ENCODE results near the gene TMEM151B. TPM values are rescaled to one million over a fixed set of nuclear protein-coding genes. Genes with fewer than 3 reads are reported as not detected.
"Not testable (repeated sequence)": the region's sequence is repeated elsewhere in the genome, so short reads cannot be mapped to it uniquely, and the experiment has no call there.

The TMEM151B gene
- total RNA-seq, 4 donors from 2014 or later, result 0.27 to 0.69 TPM; not detected in 2

GRCh38 chr6:44327760-44328159, 57.5 kb downstream of the TMEM151B start:
- ATAC-seq, result no peak
- Histone ChIP-seq H3K36me3 (no peaks in the 10 kb centered on the region), H3K4me3 (no peak overlapping the region), H3K27ac (no peak overlapping the region), H3K4me1 (no peaks in the 10 kb centered on the region), H3K9me3 (no peaks in the 10 kb centered on the region), H3K27me3 (peaks cover 45% of the 10 kb centered on the region)
- TF ChIP-seq CTCF (IDR thresholded peaks at IDR 0.05) (no peak), EP300 (IDR thresholded peaks at IDR 0.05) (no peak), POLR2AphosphoS5 (IDR thresholded peaks at IDR 0.05) (no peak), POLR2A (IDR thresholded peaks at IDR 0.05) (no peak)
- WGBS, 2 donors (ENCODE audit: low coverage in 1 of 2), result no CpG with 5 or more reads among the region's 2 CpGs

GRCh38 chr6:44328203-44328602, 58.0 kb downstream of the TMEM151B start:
- H3K36me3 ChIP-seq, H3K4me1 ChIP-seq, H3K9me3 ChIP-seq, ATAC-seq, H3K27ac ChIP-seq, H3K4me3 ChIP-seq: not testable (repeated sequence)
- 36% methylated on average over 4 of the region's 9 CpGs; no CpG with 5 or more reads in 1 of the 2 donors for WGBS, 2 donors (ENCODE audit: low coverage in 1 of 2)
- peaks cover 45% of the 10 kb centered on the region for H3K27me3 ChIP-seq

GRCh38 chr6:44329858-44330257, 59.6 kb downstream of the TMEM151B start:
- H3K4me1 ChIP-seq, result no peaks in the 10 kb centered on the region
- H3K4me3 ChIP-seq, result no peak overlapping the region
- no peaks in the 10 kb centered on the region for H3K9me3 ChIP-seq
- ATAC-seq, result no peak
- H3K36me3 ChIP-seq, result no peaks in the 10 kb centered on the region
- WGBS, 2 donors (ENCODE audit: low coverage in 1 of 2), result 41 to 58% methylated on average over 3 to 5 of the region's 5 CpGs
- H3K27ac ChIP-seq, result no peak overlapping the region
- peaks cover 51% of the 10 kb centered on the region for H3K27me3 ChIP-seq
- TF ChIP-seq POLR2A (IDR thresholded peaks at IDR 0.05), result no peak
- TF ChIP-seq EP300 (IDR thresholded peaks at IDR 0.05), result no peak
- no peak for TF ChIP-seq CTCF (IDR thresholded peaks at IDR 0.05)
- TF ChIP-seq POLR2AphosphoS5 (IDR thresholded peaks at IDR 0.05), result no peak

GRCh38 chr6:44332585-44332984, 62.3 kb downstream of the TMEM151B start:
- no peaks in the 10 kb centered on the region for H3K9me3 ChIP-seq
- H3K4me1 ChIP-seq, result no peaks in the 10 kb centered on the region
- no peak overlapping the region for H3K4me3 ChIP-seq
- TF ChIP-seq POLR2A (IDR thresholded peaks at IDR 0.05) (no peak), CTCF (IDR thresholded peaks at IDR 0.05) (no peak), EP300 (IDR thresholded peaks at IDR 0.05) (no peak), POLR2AphosphoS5 (IDR thresholded peaks at IDR 0.05) (no peak)
- ATAC-seq, result no peak
- H3K36me3 ChIP-seq, result no peaks in the 10 kb centered on the region
- H3K27me3 ChIP-seq, result peaks cover 44% of the 10 kb centered on the region
- no peak overlapping the region for H3K27ac ChIP-seq
- 45 to 76% methylated on average over 3 to 7 of the region's 7 CpGs for WGBS, 2 donors (ENCODE audit: low coverage in 1 of 2)

GRCh38 chr6:44333273-44333919, 63.1 kb downstream of the TMEM151B start:
- TF ChIP-seq POLR2A (IDR thresholded peaks at IDR 0.05), result no peak
- TF ChIP-seq EP300 (IDR thresholded peaks at IDR 0.05), result no peak
- Histone ChIP-seq H3K27ac (no peak overlapping the region), H3K4me1 (peaks cover 0 to 2% (median 0%) of the 10 kb centered on the region in 3 donors), H3K9me3 (no peaks in the 10 kb centered on the region), H3K36me3 (no peaks in the 10 kb centered on the region), H3K4me3 (no peak overlapping the region), H3K27me3 (peaks cover 38% of the 10 kb centered on the region)
- 52 to 80% methylated on average over 7 to 9 of the region's 11 CpGs for WGBS, 2 donors (ENCODE audit: low coverage in 1 of 2)
- ATAC-seq, result no peak

GRCh38 chr6:44333942-44334341, 63.7 kb downstream of the TMEM151B start:
- Histone ChIP-seq H3K36me3 (no peaks in the 10 kb centered on the region), H3K27me3 (peaks cover 36% of the 10 kb centered on the region), H3K4me3 (no peak overlapping the region), H3K4me1 (peaks cover 0 to 8% (median 0%) of the 10 kb centered on the region in 3 donors), H3K9me3 (no peaks in the 10 kb centered on the region), H3K27ac (no peak overlapping the region)
- WGBS, 2 donors (ENCODE audit: low coverage in 1 of 2), result 83 to 100% methylated on average over 2 to 5 of the region's 5 CpGs
- no peak for ATAC-seq
- TF ChIP-seq POLR2A (IDR thresholded peaks at IDR 0.05) (no peak), CTCF (IDR thresholded peaks at IDR 0.05) (no peak), EP300 (IDR thresholded peaks at IDR 0.05) (no peak), POLR2AphosphoS5 (IDR thresholded peaks at IDR 0.05) (no peak)
